GM15510 (cell line): ENCODE results near the gene WAC.

Experiments used
- POLR2A ChIP-seq: IDR thresholded peaks from 3 replicates; pipeline ENCODE4 v1.6.1; 2011; ENCODE audit warnings: borderline replicate concordance; ENCODE audit not compliant: insufficient read length; ENCODE audit errors: extremely low read depth

The WAC gene

GRCh38 chr10:28554952-28555351, 22.0 kb downstream of the WAC start:
- TF ChIP-seq POLR2A: no peak

GRCh38 chr10:28555358-28555757, 22.4 kb downstream of the WAC start:
- no peak for TF ChIP-seq POLR2A

- no peak for TF ChIP-seq POLR2A
These were observed 23.2 kb downstream of the WAC start for GRCh38 chr10:28556142-28556541.

GRCh38 chr10:28558186-28558585, 25.3 kb downstream of the WAC start:
- no peak for TF ChIP-seq POLR2A

- TF ChIP-seq POLR2A: no peak
These were observed 26.1 kb downstream of the WAC start for GRCh38 chr10:28558923-28559508.

GRCh38 chr10:28559618-28560017, 26.7 kb downstream of the WAC start:
- TF ChIP-seq POLR2A: no peak

GRCh38 chr10:28560617-28561016, 27.7 kb downstream of the WAC start:
- no peak for TF ChIP-seq POLR2A

- TF ChIP-seq POLR2A: no peak
These were observed 28.6 kb downstream of the WAC start for GRCh38 chr10:28561531-28561930.

- no peak for TF ChIP-seq POLR2A
These were observed 32.0 kb downstream of the WAC start for GRCh38 chr10:28564905-28565304.

GRCh38 chr10:28566458-28567015, 33.6 kb downstream of the WAC start:
- no peak for TF ChIP-seq POLR2A

- TF ChIP-seq POLR2A: no peak
These were observed 36.7 kb downstream of the WAC start for GRCh38 chr10:28569506-28570159.

GRCh38 chr10:28570598-28570997, 37.7 kb downstream of the WAC start:
- no peak for TF ChIP-seq POLR2A

GRCh38 chr10:28571265-28571664, 38.3 kb downstream of the WAC start:
- no peak for TF ChIP-seq POLR2A

- no peak for TF ChIP-seq POLR2A
These were observed 42.9 kb downstream of the WAC start for GRCh38 chr10:28575852-28576251.

- no peak for TF ChIP-seq POLR2A
These were observed 44.6 kb downstream of the WAC start for GRCh38 chr10:28577506-28577905.

GRCh38 chr10:28578454-28578853, 45.5 kb downstream of the WAC start:
- TF ChIP-seq POLR2A: no peak

GRCh38 chr10:28580825-28581224, 47.9 kb downstream of the WAC start:
- no peak for TF ChIP-seq POLR2A

GRCh38 chr10:28581916-28582315, 49.0 kb downstream of the WAC start:
- no peak for TF ChIP-seq POLR2A

GRCh38 chr10:28585076-28585475, 52.2 kb downstream of the WAC start:
- TF ChIP-seq POLR2A: no peak
